K562 (cell line): ENCODE results near the gene MRPS33. TPM values are rescaled to one million over a fixed set of nuclear protein-coding genes. Genes with fewer than 3 reads are reported as not detected.

Experiments
- BCL6 ChIP-seq: fragments of 250-450 bp; sonication (Bioruptor Pico); IDR thresholded peaks from 2 replicates; pipeline ENCODE4 v1.4.0; 2020
- CBX3 ChIP-seq, 2 experiments: IDR thresholded peaks; 1 replicate in 1 of 2; 2 replicates in 1 of 2; pipeline ENCODE4 v1.6.1; 2012; ENCODE audit warnings: inconsistent platforms in 2 of 2, low read length in 2 of 2, borderline replicate concordance in 1 of 2, control low read depth in 1 of 2
- DLX4 ChIP-seq: fragments of 250-450 bp; sonication (Bioruptor Pico); IDR thresholded peaks from 2 replicates; pipeline ENCODE4 v1.6.1; 2021; ENCODE audit warnings: mild to moderate bottlenecking
- ESRRB ChIP-seq: fragments of 250-450 bp; sonication (Bioruptor Pico); IDR thresholded peaks from 2 replicates; pipeline ENCODE4 v1.5.0; 2020; ENCODE audit warnings: mild to moderate bottlenecking, moderate library complexity, borderline replicate concordance
- FOXA3 ChIP-seq, 2 experiments: fragments of 450-650 bp in 1 of 2; sonication (generic) in 1 of 2; formaldehyde crosslinking; IDR thresholded peaks in 1 of 2; conservative IDR thresholded peaks in 1 of 2; 2 replicates each; pipeline versions ENCODE4 v1.4.0 to v1.8.0; 2020 to 2022; ENCODE audit warnings: mild to moderate bottlenecking in 2 of 2, missing genetic modification reagents in 1 of 2
- HSF4 ChIP-seq: fragments of 250-450 bp; sonication (Bioruptor Pico); IDR thresholded peaks from 2 replicates; pipeline ENCODE4 v2.1.2; 2022; ENCODE audit warnings: mild to moderate bottlenecking, moderate library complexity, borderline replicate concordance
- IRF1 ChIP-seq: sonication (generic); formaldehyde crosslinking; IDR thresholded peaks from 2 replicates; pipeline ENCODE4 v1.8.0; 2022; ENCODE audit warnings: missing genetic modification reagents, mild to moderate bottlenecking, borderline replicate concordance
- NFXL1 ChIP-seq: fragments of 450-650 bp; formaldehyde crosslinking; IDR thresholded peaks from 2 replicates; pipeline ENCODE4 v1.4.0; 2021; ENCODE audit warnings: mild to moderate bottlenecking
- NR2C1 ChIP-seq, 2 experiments: fragments of 450-650 bp; IDR thresholded peaks; 2 replicates each; pipeline ENCODE4 v1.6.1; 2017; ENCODE audit warnings: mild to moderate bottlenecking in 2 of 2, antibody characterized with exemption in 1 of 2, inconsistent platforms in 1 of 2, missing compliant biosample characterization in 1 of 2, missing genetic modification characterization in 1 of 2
- PCBP1 ChIP-seq: fragments of 200-400 bp; formaldehyde crosslinking; IDR thresholded peaks from 2 replicates; pipeline ENCODE4 v1.6.1; 2018; ENCODE audit warnings: mild to moderate bottlenecking, low read depth, low read length; ENCODE audit not compliant: poor library complexity, severe bottlenecking
- SLC30A9 ChIP-seq: fragments of 250-450 bp; sonication (Bioruptor Pico); IDR thresholded peaks from 2 replicates; pipeline ENCODE4 v1.8.0; 2022; ENCODE audit warnings: mild to moderate bottlenecking, moderate library complexity
- TAF1 ChIP-seq: IDR thresholded peaks from 2 replicates; pipeline ENCODE4 v1.6.1; 2011; ENCODE audit warnings: mild to moderate bottlenecking, low read length, moderate library complexity; ENCODE audit not compliant: insufficient read depth, control insufficient read depth, severe bottlenecking; ENCODE audit errors: extremely low read depth
- ZBED1 ChIP-seq: IDR thresholded peaks from 2 replicates; pipeline ENCODE4 v1.6.1; 2014
- polyA plus RNA-seq, 8 experiments: library from polyadenylated mRNA; depleted of rRNA in 4 of 8; stranded (reverse) in 5 of 8; unstranded in 3 of 8; fragments of >200 nt; fragmentation: Nextera tagmentation in 2 of 8; fragmentation: Illumina TruSeq in 1 of 8; extraction: Ambion mirVana in 2 of 8; extraction: Trizol in 1 of 8; gene quantifications; 2 replicates each; pipeline versions ENCODE4 v1.2.1 to v1.2.3, GENCODE V29; 2011 to 2014; ENCODE audit warnings: inconsistent platforms in 1 of 8, missing spikeins in 1 of 8
- total RNA-seq, 7 experiments: library from RNA; depleted of rRNA in 6 of 7; stranded (reverse); fragments of >200 nt in 6 of 7; fragmentation: Illumina TruSeq in 2 of 7; extraction: Trizol in 2 of 7; gene quantifications; 2 replicates each; pipeline versions ENCODE4 v1.2.1 to v1.2.3, GENCODE V29; 2011 to 2021; ENCODE audit warnings: low replicate concordance in 1 of 7
- TF ChIP-seq, protein P1 (sequence below): fragments of 450-650 bp; IDR thresholded peaks from 2 replicates; pipeline ENCODE4 v1.6.1; 2016; ENCODE audit warnings: mild to moderate bottlenecking, moderate library complexity

The MRPS33 gene
- total and polyA plus RNA-seq, 9 of the 15 experiments (the other 6 are each of a cell fraction or from before 2014, with no cell fraction given) = 81.1 to 442 (median 149) TPM

GRCh38 chr7:141014524-141015395 is at the start of gene MRPS33 (continued):
- TF ChIP-seq SLC30A9 (CRISPR knock-in tag) (no peak), TAF1 (peak; percentile 93), NFXL1 (CRISPR knock-in tag) (no peak), NR2C1 (IDR thresholded peaks at IDR 0.05) (peak; percentile 90), NR2C1 (tag; IDR thresholded peaks at IDR 0.05) (peak; percentile 91), FOXA3 (CRISPR knock-in tag; conservative IDR thresholded peaks at IDR 0.05 in 1 of 2, IDR thresholded peaks at IDR 0.05 in 1 of 2) (no peak; a peak in 1 of 4 replicates), BCL6 (CRISPR knock-in tag) (0 out of 2 replicates have a peak, but pooled peaks have one; percentile 46), HSF4 (no peak), CBX3 (IDR thresholded peaks at IDR 0.05; ENCODE audit: borderline replicate concordance in 1 of 2, low read length in 2 of 2) (peak; percentile 20 to 96), ESRRB (CRISPR knock-in tag) (no peak), PCBP1 (no peak), DLX4 (CRISPR knock-in tag) (no peak), ZBED1 (no peak), IRF1 (CRISPR knock-in tag) (no peak)
- TF ChIP-seq, protein P1, sequence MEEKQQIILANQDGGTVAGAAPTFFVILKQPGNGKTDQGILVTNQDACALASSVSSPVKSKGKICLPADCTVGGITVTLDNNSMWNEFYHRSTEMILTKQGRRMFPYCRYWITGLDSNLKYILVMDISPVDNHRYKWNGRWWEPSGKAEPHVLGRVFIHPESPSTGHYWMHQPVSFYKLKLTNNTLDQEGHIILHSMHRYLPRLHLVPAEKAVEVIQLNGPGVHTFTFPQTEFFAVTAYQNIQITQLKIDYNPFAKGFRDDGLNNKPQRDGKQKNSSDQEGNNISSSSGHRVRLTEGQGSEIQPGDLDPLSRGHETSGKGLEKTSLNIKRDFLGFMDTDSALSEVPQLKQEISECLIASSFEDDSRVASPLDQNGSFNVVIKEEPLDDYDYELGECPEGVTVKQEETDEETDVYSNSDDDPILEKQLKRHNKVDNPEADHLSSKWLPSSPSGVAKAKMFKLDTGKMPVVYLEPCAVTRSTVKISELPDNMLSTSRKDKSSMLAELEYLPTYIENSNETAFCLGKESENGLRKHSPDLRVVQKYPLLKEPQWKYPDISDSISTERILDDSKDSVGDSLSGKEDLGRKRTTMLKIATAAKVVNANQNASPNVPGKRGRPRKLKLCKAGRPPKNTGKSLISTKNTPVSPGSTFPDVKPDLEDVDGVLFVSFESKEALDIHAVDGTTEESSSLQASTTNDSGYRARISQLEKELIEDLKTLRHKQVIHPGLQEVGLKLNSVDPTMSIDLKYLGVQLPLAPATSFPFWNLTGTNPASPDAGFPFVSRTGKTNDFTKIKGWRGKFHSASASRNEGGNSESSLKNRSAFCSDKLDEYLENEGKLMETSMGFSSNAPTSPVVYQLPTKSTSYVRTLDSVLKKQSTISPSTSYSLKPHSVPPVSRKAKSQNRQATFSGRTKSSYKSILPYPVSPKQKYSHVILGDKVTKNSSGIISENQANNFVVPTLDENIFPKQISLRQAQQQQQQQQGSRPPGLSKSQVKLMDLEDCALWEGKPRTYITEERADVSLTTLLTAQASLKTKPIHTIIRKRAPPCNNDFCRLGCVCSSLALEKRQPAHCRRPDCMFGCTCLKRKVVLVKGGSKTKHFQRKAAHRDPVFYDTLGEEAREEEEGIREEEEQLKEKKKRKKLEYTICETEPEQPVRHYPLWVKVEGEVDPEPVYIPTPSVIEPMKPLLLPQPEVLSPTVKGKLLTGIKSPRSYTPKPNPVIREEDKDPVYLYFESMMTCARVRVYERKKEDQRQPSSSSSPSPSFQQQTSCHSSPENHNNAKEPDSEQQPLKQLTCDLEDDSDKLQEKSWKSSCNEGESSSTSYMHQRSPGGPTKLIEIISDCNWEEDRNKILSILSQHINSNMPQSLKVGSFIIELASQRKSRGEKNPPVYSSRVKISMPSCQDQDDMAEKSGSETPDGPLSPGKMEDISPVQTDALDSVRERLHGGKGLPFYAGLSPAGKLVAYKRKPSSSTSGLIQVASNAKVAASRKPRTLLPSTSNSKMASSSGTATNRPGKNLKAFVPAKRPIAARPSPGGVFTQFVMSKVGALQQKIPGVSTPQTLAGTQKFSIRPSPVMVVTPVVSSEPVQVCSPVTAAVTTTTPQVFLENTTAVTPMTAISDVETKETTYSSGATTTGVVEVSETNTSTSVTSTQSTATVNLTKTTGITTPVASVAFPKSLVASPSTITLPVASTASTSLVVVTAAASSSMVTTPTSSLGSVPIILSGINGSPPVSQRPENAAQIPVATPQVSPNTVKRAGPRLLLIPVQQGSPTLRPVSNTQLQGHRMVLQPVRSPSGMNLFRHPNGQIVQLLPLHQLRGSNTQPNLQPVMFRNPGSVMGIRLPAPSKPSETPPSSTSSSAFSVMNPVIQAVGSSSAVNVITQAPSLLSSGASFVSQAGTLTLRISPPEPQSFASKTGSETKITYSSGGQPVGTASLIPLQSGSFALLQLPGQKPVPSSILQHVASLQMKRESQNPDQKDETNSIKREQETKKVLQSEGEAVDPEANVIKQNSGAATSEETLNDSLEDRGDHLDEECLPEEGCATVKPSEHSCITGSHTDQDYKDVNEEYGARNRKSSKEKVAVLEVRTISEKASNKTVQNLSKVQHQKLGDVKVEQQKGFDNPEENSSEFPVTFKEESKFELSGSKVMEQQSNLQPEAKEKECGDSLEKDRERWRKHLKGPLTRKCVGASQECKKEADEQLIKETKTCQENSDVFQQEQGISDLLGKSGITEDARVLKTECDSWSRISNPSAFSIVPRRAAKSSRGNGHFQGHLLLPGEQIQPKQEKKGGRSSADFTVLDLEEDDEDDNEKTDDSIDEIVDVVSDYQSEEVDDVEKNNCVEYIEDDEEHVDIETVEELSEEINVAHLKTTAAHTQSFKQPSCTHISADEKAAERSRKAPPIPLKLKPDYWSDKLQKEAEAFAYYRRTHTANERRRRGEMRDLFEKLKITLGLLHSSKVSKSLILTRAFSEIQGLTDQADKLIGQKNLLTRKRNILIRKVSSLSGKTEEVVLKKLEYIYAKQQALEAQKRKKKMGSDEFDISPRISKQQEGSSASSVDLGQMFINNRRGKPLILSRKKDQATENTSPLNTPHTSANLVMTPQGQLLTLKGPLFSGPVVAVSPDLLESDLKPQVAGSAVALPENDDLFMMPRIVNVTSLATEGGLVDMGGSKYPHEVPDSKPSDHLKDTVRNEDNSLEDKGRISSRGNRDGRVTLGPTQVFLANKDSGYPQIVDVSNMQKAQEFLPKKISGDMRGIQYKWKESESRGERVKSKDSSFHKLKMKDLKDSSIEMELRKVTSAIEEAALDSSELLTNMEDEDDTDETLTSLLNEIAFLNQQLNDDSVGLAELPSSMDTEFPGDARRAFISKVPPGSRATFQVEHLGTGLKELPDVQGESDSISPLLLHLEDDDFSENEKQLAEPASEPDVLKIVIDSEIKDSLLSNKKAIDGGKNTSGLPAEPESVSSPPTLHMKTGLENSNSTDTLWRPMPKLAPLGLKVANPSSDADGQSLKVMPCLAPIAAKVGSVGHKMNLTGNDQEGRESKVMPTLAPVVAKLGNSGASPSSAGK = peak; percentile 78
